ENCODE data around the gene NCOA3.

Gene NCOA3

DNA sequence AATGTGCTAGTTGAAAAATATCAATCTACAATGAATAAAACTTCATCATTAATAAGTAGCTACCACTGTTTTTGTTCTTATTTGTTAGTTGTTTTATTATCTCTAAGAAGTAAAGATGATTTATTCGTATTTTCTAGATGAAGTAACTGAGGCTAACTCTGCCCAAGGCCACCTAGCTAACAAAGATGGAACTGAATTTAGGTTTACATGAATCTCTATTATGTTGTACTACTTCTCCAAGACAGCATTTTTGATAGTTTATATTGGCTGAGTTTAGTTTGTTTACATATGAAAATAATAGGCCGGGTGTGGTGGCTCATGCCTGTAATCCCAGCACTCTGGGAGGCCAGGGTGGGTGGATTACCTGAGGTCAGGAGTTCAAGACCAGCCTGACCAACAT lies 121.5 kb downstream of the NCOA3 start:
- TF ChIP-seq, protein P1, sequence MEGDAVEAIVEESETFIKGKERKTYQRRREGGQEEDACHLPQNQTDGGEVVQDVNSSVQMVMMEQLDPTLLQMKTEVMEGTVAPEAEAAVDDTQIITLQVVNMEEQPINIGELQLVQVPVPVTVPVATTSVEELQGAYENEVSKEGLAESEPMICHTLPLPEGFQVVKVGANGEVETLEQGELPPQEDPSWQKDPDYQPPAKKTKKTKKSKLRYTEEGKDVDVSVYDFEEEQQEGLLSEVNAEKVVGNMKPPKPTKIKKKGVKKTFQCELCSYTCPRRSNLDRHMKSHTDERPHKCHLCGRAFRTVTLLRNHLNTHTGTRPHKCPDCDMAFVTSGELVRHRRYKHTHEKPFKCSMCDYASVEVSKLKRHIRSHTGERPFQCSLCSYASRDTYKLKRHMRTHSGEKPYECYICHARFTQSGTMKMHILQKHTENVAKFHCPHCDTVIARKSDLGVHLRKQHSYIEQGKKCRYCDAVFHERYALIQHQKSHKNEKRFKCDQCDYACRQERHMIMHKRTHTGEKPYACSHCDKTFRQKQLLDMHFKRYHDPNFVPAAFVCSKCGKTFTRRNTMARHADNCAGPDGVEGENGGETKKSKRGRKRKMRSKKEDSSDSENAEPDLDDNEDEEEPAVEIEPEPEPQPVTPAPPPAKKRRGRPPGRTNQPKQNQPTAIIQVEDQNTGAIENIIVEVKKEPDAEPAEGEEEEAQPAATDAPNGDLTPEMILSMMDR (IDR thresholded peaks at IDR 0.05; ENCODE audit: low read depth, low read length): no peak
- H3K4me3 ChIP-seq (ENCODE audit: low read depth, low read length): no peak overlapping the region

DNA sequence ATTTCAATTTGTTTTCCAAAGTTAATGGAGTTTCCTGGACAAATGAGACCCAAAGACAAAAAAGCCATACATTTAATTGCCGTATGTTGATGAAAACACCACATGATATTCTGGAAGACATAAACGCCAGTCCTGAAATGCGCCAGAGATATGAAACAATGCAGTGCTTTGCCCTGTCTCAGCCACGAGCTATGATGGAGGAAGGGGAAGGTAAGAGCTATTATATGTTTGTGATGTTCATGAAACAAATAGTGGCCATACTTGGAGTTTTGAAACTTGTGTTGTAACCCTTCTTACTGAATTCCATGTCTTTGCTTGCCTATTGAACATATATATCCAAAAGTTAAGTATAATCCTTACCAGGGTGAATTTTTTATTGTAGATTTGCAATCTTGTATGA lies 125.9 kb downstream of the NCOA3 start:
- TF ChIP-seq, protein P1 (IDR thresholded peaks at IDR 0.05; ENCODE audit: low read depth, low read length): no peak
- no peak overlapping the region for H3K4me3 ChIP-seq (ENCODE audit: low read depth, low read length)

- TF ChIP-seq, protein P1 (IDR thresholded peaks at IDR 0.05; ENCODE audit: low read depth, low read length): no peak
- no peak overlapping the region for H3K4me3 ChIP-seq (ENCODE audit: low read depth, low read length)
Measured at GRCh38 chr20:47629907-47630306, 128.2 kb downstream of the NCOA3 start.

DNA sequence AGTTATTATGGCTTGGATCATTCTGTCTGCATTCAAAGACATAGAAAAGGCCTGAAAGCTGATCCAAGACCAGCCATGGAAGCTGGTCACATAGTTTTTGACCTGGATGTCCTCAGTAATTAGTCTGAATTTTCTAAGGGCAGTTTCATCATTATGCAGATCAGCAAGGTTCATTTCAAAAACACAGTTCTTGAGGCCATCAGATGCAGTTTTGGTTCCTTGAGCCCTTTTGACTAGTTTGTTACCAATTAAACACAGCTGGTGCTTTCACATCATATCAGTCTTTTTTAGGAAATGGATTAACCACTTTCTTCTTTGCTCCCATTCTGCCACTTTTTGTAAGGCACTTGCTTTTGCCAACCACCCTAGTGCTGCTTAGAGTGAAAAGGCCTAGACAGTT lies 129.4 kb downstream of the NCOA3 start:
- TF ChIP-seq, protein P1 (IDR thresholded peaks at IDR 0.05; ENCODE audit: low read depth, low read length): no peak
- H3K4me3 ChIP-seq (ENCODE audit: low read depth, low read length): no peak overlapping the region

DNA sequence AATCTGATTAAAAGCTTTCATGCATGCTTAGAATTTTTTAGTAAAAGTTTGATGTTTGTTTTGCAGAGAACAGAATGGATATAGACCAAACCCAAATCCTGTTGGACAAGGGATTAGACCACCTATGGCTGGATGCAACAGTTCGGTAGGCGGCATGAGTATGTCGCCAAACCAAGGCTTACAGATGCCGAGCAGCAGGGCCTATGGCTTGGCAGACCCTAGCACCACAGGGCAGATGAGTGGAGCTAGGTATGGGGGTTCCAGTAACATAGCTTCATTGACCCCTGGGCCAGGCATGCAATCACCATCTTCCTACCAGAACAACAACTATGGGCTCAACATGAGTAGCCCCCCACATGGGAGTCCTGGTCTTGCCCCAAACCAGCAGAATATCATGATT lies 133.6 kb downstream of the NCOA3 start:
- H3K4me3 ChIP-seq (ENCODE audit: low read depth, low read length): no peak overlapping the region
- TF ChIP-seq, protein P1 (IDR thresholded peaks at IDR 0.05; ENCODE audit: low read depth, low read length): no peak

DNA sequence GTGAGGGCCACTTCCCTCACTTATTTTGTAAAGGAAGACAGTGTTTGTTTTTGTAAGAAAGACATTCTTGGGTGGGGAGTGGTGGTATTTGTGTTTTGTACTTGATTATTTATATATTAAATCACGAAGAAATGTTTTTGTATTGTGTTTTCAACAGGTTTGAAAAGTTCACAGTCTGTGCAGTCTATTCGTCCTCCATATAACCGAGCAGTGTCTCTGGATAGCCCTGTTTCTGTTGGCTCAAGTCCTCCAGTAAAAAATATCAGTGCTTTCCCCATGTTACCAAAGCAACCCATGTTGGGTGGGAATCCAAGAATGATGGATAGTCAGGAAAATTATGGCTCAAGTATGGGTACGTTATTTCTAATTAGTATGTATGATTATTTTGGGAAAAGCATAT lies 137.2 kb downstream of the NCOA3 start:
- TF ChIP-seq, protein P1 (IDR thresholded peaks at IDR 0.05; ENCODE audit: low read depth, low read length): no peak
- no peak overlapping the region for H3K4me3 ChIP-seq (ENCODE audit: low read depth, low read length)

GRCh38 chr20:47642118-47642517 lies 140.4 kb downstream of the NCOA3 start:
- TF ChIP-seq, protein P1 (IDR thresholded peaks at IDR 0.05; ENCODE audit: low read depth, low read length): no peak

More at GRCh38 chr20:47642118-47642517, 140.4 kb downstream of the NCOA3 start:
- H3K4me3 ChIP-seq (ENCODE audit: low read depth, low read length): no peak overlapping the region
